Measurements from ENCODE around the gene NR4A1. TPM values are rescaled to one million over a fixed set of nuclear protein-coding genes. Genes with fewer than 3 reads are reported as not detected.
A peak's percentile ranks its signal among the peaks of the same experiment; 100 is the strongest.

Gene NR4A1
- total and polyA plus RNA-seq, 9 of the 15 experiments (the other 6 are each of a cell fraction or from before 2014, with no cell fraction given), result 0.07 to 4.7 (median 1.9) TPM; not detected in 1

GRCh38 chr12:52067081-52067374 lies 15.8 kb downstream of the NR4A1 start:
- ChIA-PET POLR2A (interaction anchor here (0.9 to 5.6 kb wide), 2 partner anchors 16 to 200 kb away, joined by 3 to 23 read pairs; partner anchors contain the start of gene NR4A1), CTCF (ENCODE audit: low intra/inter-chr PET ratio) (no interaction called here)

More at GRCh38 chr12:52067081-52067374, 15.8 kb downstream of the NR4A1 start:
- no peak overlapping the region for H3K4me3 ChIP-seq
- no peak overlapping the region; the same call in 1 of the 2 replicates for H3K4me2 ChIP-seq (ENCODE audit: insufficient read depth, low read length)
- peaks cover 6% of the 10 kb centered on the region for H3K36me3 ChIP-seq (ENCODE audit: control insufficient read depth, insufficient read depth, low read length)
- H4K20me1 ChIP-seq (replicated peaks; ENCODE audit: control insufficient read depth, insufficient read depth, low read length), result peaks cover 4% of the 10 kb centered on the region; the same call in 1 of the 2 replicates
- no peak overlapping the region for H3K9ac ChIP-seq (ENCODE audit: insufficient read depth in 1 of 2, low read depth in 2 of 2, low read length in 2 of 2)
- BruUV-seq (replicated peaks), result no TSS peak
- peaks cover 0 to 4% of the 10 kb centered on the region in 2 experiments; a peak in 2 of 5 replicates for H3K27me3 ChIP-seq (ENCODE audit: control insufficient read depth in 2 of 2, insufficient read depth in 2 of 2, low read length in 2 of 2)
- DNase-seq (ENCODE audit: extremely low read depth in 1 of 4, low spot score in 3 of 4) (no peak), ATAC-seq (no peak), FAIRE-seq (no peak)
- WGBS (ENCODE audit: insufficient coverage, low coverage, missing lambda C conversion rate), result 17% methylated on average over 3 of the region's 3 CpGs
- H3K79me2 ChIP-seq (ENCODE audit: control insufficient read depth, insufficient read depth, low read length), result peaks cover 23% of the 10 kb centered on the region
- H3K27ac ChIP-seq (ENCODE audit: extremely low read depth, low read depth, low read length), result no peak overlapping the region
- intact Hi-C loops (cut with micrococcal nuclease) (no loop called here), in situ Hi-C loops (cut with MboI) (no loop called here)
- TF ChIP-seq RBM25 (IDR thresholded peaks at IDR 0.05; ENCODE audit: low read depth, low read length, severe bottlenecking) (no peak), NR2C2 (CRISPR knock-in tag; IDR thresholded peaks at IDR 0.05) (0 out of 2 replicates have a peak, but pooled peaks have one; percentile 19), NR2C2 (tag; IDR thresholded peaks at IDR 0.05) (no peak), BCLAF1 (IDR thresholded peaks at IDR 0.05; ENCODE audit: borderline replicate concordance in 1 of 2, control insufficient read depth in 1 of 2, low read depth in 2 of 2, low read length in 1 of 2) (no peak), DPF2 (IDR thresholded peaks at IDR 0.05) (no peak), TFAP4 (CRISPR knock-in tag; IDR thresholded peaks at IDR 0.05; ENCODE audit: borderline replicate concordance) (0 out of 2 replicates have a peak, but pooled peaks have one; percentile 20), RBM22 (IDR thresholded peaks at IDR 0.05; ENCODE audit: low read depth, low read length, poor library complexity, severe bottlenecking) (no peak), ZEB2 (IDR thresholded peaks at IDR 0.05) (no peak), MITF (IDR thresholded peaks at IDR 0.05) (no peak), ELF2 (CRISPR knock-in tag; IDR thresholded peaks at IDR 0.05) (no peak), ZNF395 (CRISPR knock-in tag; IDR thresholded peaks at IDR 0.05) (no peak), POLR3G (IDR thresholded peaks at IDR 0.05; ENCODE audit: extremely low read depth, insufficient read length, insufficient replicate concordance) (no peak)
- H2AFZ ChIP-seq (ENCODE audit: low read depth, low read length), result no peak overlapping the region
- H3K9me3 ChIP-seq (replicated peaks; ENCODE audit: control insufficient read depth, insufficient read depth, low read depth, low read length), result no peaks in the 10 kb centered on the region
- H3K9me1 ChIP-seq (ENCODE audit: control insufficient read depth, insufficient read depth, low read length), result no peaks in the 10 kb centered on the region
- peaks cover 17 to 36% of the 10 kb centered on the region in 2 experiments; a peak in 4 of 5 replicates for H3K4me1 ChIP-seq (replicated peaks in 1 of 2; ENCODE audit: control insufficient read depth in 2 of 2, insufficient read depth in 2 of 2, low read length in 2 of 2)

Measured in K562 (cell line).